ENCODE results near the gene GOLGA5. TPM values are rescaled to one million over a fixed set of nuclear protein-coding genes. Genes with fewer than 3 reads are reported as not detected.
"Not testable (repeated sequence)": the region's sequence is repeated elsewhere in the genome, so short reads cannot be mapped to it uniquely, and the experiment has no call there.

The GOLGA5 gene
- total RNA-seq, 1 donor, result 77.7 TPM

GRCh38 chr14:92802678-92803077 is 8.6 kb downstream of the GOLGA5 start:
- DNase-seq (ENCODE audit: low read depth), result no peak
- no peak for TF ChIP-seq CTCF (IDR thresholded peaks at IDR 0.05; ENCODE audit: insufficient read depth, low read depth, low read length)
- H3K4me3 ChIP-seq (ENCODE audit: low read depth, low read length), result no peak overlapping the region

- no peak for TF ChIP-seq CTCF (IDR thresholded peaks at IDR 0.05; ENCODE audit: insufficient read depth, low read depth, low read length)
- no peak for DNase-seq (ENCODE audit: low read depth)
- no peak overlapping the region for H3K4me3 ChIP-seq (ENCODE audit: low read depth, low read length)
Measured at GRCh38 chr14:92813201-92813600, 19.1 kb downstream of the GOLGA5 start.

GRCh38 chr14:92819011-92819597 is 25.0 kb downstream of the GOLGA5 start:
- no peak overlapping the region for H3K4me3 ChIP-seq (ENCODE audit: low read depth, low read length)
- no peak for TF ChIP-seq CTCF (IDR thresholded peaks at IDR 0.05; ENCODE audit: insufficient read depth, low read depth, low read length)
- DNase-seq (ENCODE audit: low read depth), result no peak

DNA sequence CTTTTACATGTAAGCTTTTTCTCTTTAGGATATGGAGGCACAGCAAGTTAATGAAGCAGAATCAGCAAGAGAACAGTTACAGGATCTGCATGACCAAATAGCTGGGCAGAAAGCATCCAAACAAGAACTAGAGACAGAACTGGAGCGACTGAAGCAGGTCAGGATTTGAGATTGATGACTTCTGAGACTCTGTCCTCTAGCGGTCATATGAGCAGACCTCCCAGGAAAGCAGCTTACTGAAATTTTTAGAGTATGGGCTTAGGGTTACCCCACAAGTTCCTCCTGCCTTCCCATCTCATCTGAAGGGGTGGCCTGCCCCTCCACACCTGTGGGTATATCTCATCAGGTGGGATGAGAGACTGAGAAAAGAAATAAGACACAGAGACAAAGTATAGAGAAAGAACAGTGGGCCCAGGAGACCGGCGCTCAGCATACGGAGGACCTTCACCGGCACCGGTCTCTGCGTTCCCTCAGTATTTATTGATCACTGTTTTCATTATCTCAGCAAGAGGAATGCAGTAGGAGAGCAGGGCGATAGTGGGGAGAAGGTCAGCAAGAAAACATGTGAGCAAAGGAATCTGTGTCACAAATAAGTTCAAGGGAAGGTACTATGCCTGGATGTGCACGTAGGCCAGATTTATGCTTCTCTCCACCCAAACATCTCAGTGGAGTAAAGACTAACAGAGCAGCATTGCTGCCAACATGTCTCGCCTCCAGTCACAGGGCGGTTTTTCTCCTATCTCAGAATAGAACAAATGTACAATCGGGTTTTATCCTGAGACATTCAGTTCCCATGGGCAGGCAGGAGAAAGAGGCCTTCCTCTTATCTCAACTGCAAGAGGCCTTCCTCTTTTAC is 25.8 kb downstream of the GOLGA5 start:
- DNase-seq (ENCODE audit: low read depth); H3K4me3 ChIP-seq (ENCODE audit: low read depth, low read length): not testable (repeated sequence)

- DNase-seq (ENCODE audit: low read depth); H3K4me3 ChIP-seq (ENCODE audit: low read depth, low read length): not testable (repeated sequence)
Measured at GRCh38 chr14:92820536-92820840, 26.4 kb downstream of the GOLGA5 start.

DNA sequence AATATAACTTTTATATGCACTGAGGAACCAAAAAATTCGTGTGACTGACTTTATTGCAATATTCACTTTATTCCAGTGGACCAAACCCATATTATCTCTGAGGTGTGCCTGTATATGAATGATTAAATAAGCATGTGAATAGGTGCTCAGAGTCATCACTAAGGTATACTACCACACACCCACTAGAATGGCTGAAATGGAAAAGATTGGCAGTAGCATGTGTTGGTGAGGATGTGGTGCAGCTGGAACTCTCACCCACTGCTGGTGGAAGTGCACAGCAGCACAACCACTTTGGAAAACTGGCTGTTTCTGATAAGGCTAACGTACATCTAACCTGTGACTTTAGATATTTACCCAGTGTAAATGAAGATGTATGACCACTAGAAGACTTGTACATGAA is 36.8 kb downstream of the GOLGA5 start:
- TF ChIP-seq CTCF (IDR thresholded peaks at IDR 0.05; ENCODE audit: insufficient read depth, low read depth, low read length), result no peak
- no peak for DNase-seq (ENCODE audit: low read depth)
- H3K4me3 ChIP-seq (ENCODE audit: low read depth, low read length), result no peak overlapping the region

GRCh38 chr14:92832137-92832700 is 38.1 kb downstream of the GOLGA5 start:
- no peak for TF ChIP-seq CTCF (IDR thresholded peaks at IDR 0.05; ENCODE audit: insufficient read depth, low read depth, low read length)
- no peak overlapping the region for H3K4me3 ChIP-seq (ENCODE audit: low read depth, low read length)
- DNase-seq (ENCODE audit: low read depth), result peak; percentile 16

DNA sequence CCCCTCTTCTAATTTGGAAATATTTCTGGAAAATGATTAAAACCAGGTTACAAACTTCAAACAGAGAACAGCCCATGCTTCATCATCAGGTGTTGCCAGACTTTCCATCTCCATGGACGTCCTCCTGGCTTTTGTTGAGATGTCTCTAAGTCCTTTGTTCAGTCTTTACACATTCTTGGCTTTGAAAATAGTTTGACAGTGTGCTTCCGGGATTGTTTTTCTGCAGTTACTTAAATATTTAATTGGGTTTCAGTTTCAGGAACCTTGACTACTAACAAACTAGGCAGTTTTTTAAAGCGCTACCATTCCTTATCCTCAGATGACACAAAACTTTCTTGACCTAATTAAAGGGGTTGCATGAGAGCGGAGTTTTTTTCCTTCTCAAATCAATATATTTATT is 47.8 kb downstream of the GOLGA5 start:
- no peak for DNase-seq (ENCODE audit: low read depth)
- no peak for TF ChIP-seq CTCF (IDR thresholded peaks at IDR 0.05; ENCODE audit: insufficient read depth, low read depth, low read length)
- no peak overlapping the region for H3K4me3 ChIP-seq (ENCODE audit: low read depth, low read length)
